ENCODE results near the gene OLFM4.

GRCh38 chr13:53068585-53069520 lies 40.2 kb downstream of the OLFM4 start:
- TF ChIP-seq, protein P1, sequence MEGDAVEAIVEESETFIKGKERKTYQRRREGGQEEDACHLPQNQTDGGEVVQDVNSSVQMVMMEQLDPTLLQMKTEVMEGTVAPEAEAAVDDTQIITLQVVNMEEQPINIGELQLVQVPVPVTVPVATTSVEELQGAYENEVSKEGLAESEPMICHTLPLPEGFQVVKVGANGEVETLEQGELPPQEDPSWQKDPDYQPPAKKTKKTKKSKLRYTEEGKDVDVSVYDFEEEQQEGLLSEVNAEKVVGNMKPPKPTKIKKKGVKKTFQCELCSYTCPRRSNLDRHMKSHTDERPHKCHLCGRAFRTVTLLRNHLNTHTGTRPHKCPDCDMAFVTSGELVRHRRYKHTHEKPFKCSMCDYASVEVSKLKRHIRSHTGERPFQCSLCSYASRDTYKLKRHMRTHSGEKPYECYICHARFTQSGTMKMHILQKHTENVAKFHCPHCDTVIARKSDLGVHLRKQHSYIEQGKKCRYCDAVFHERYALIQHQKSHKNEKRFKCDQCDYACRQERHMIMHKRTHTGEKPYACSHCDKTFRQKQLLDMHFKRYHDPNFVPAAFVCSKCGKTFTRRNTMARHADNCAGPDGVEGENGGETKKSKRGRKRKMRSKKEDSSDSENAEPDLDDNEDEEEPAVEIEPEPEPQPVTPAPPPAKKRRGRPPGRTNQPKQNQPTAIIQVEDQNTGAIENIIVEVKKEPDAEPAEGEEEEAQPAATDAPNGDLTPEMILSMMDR (optimal IDR thresholded peaks at IDR 0.05 in 1 of 3, IDR thresholded peaks at IDR 0.05 in 1 of 3, conservative IDR thresholded peaks at IDR 0.05 in 1 of 3; ENCODE audit: extremely low read depth in 1 of 3, insufficient read depth in 2 of 3, low read length in 3 of 3): no peak
- no peak for TF ChIP-seq EZH2 (IDR thresholded peaks at IDR 0.05; ENCODE audit: low read length)
